HG02798 (cell line): ENCODE measurements around the gene SLC25A31.
A peak's percentile ranks its signal among the peaks of the same experiment; 100 is the strongest.

Experiments
- ATAC-seq: cut with Tn5 transposase; IDR thresholded peaks from one replicate; pipeline ENCODE4 v1.9.1; 2021; ENCODE audit warnings: mild to moderate bottlenecking; ENCODE audit not compliant: unreplicated experiment, poor library complexity

Gene SLC25A31

DNA sequence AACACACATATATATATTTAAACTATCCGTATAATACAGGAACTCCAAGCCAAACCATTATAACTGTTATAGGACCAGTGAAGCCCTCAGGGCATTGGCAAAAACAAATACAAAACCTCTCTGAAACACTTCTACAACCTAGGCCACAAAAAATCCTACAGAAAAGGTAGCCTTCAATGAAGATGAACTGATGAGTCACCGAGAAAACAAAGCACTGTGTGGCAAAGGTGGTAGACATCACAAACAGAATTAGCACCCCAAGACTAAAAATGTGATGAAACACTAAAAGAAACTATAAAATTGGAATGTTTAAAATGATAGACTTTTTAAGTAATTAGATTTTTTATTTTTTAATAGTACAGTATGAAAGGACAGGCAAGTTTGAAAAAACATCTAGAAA lies 46.4 kb downstream of the SLC25A31 start:
- peak; percentile 26 for ATAC-seq

DNA sequence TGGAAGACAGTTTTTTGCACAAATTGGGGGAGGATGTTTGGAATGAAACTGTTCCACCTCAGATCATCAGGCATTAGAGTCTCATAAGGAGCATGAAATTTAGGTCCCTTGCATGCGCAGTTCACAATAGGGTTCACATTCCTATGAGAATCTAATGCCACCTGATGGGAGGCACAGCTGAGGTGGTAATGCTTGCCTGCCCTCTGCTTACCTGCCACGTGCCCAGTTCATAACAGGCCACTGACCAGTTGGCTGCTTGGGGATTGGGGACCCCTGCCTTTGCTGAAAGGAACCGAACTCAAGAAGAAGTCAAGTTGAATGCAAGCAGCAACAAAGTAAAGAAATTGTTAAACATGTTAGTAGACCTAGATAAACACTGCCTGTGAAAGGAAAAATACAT lies 47.3 kb downstream of the SLC25A31 start:
- no peak for ATAC-seq

DNA sequence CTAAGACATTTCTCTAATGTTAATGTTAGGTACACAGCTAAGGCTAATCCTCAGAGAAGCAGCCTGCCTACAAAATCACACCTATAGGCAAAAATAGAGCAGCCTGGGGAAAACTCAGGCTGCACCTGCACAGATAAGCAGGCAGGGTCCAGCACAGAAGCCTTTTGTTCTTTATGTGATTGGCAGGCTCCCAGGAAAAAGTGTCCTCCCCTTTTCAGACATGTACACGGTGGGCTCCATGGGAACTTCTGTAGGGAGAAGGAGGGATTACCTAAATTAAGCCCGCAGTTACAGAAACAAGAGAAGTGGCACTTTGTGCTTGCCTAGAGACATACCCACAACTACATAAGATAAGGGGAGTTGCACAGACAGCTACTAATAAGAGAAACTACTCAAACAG lies 47.9 kb downstream of the SLC25A31 start:
- no peak for ATAC-seq

DNA sequence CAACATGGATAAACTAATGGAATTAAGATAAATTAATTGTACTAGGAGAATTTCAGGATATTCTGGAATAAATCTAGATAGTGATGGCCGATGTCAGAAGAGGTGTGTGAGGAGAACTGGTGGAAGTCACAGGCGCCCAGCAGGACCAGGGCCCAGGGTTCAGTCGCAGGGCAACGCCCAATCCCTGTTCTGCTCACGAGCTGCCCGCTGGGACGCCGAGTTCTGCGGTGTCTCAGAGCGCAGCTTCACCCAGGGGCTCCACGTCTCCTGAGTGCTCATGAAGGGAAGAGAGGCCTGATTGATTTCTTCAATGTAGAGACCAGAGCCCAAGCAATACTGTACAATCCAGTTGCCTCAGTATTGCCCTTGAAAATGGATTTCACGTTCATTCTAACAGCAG lies 50.4 kb downstream of the SLC25A31 start:
- ATAC-seq, result no peak

DNA sequence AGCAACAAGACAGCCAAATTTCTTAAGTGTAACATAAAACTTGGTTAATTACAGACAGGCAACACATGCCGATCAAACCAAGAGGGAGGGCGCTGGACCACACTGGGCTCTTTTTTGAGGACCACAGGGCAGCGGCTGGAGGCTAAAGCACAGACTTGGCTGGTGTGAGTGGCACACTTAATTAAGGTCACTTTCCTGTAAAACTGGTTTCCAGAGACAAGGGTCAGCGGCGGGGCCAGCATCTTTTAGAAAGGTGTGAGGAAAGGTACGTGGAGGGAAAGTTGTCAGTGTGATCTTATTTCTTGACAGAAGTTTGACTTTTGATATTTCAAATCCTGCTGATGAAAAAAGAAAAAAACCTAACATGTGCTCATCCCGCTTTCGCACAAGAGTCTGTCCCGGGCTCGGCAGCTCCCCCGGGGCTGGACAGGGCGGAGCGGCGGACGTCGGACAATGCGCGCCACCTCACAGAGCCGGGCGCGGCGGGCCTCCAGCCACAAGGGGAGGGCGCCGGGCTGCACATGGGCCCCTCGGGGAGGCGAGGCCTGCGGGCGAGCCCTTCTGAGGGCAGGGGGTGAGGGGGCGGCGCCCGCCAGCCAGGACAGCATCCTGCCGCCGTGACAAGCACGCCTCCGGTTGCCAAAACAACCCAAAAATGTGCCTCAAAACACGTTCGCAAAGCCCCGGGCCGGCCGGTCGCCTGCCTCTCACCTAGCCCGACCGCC lies 51.3 kb downstream of the SLC25A31 start:
- peak; percentile 32 for ATAC-seq

DNA sequence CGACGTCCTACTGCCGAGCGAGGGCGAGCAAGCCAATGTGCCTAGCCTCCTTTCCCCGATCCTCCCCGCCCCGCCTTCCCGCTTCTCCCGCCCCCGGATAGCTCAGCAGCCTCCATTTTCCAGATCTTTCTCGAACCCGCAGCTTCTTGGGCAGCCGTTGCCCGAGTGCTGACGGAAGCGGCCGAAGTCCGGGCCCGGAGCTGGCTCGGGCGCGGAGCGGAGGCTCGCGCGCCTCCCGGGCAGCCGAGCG lies 51.8 kb downstream of the SLC25A31 start:
- peak; percentile 86 for ATAC-seq

DNA sequence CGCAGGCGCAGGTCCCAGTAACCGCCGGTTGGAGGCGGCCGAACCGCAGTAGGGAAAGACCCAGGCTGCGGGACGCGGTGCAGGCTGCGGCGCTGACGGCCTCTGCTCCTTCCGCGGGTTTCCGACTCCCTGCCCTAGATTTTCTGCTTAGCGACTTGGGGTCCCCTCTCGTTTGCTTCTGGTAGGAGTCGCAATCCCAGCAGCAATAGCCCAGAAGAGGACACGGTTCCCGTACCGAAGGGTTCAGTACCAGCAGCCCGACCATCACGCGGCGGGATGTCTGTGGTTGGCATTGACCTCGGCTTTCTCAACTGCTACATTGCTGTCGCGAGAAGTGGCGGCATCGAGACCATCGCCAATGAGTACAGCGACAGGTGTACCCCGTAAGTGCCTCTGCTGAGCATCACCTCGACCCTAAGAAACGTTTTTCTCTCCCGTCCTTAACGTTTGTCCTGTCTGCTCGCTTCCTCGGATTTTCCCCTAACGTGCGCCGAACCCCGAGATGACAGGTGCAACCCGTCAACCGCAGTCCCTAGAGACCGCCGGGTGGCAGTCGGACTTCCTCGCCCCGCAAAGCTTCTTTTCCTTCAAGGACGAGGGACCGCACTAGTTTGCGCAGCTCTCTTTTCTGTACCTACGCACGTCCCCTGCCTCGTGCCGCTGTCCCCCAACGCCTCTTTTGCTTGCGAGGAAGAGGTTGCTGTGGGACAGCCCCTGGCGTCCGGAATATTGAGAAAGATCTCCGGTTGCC lies 52.2 kb downstream of the SLC25A31 start, which contains the start of gene HSPA4L:
Gene HSPA4L (plus strand): TSS at position 48 of the 751 bp plus-strand sequence. CDS start 229 bp downstream, at position 277.
- ATAC-seq, result peak; percentile 37

DNA sequence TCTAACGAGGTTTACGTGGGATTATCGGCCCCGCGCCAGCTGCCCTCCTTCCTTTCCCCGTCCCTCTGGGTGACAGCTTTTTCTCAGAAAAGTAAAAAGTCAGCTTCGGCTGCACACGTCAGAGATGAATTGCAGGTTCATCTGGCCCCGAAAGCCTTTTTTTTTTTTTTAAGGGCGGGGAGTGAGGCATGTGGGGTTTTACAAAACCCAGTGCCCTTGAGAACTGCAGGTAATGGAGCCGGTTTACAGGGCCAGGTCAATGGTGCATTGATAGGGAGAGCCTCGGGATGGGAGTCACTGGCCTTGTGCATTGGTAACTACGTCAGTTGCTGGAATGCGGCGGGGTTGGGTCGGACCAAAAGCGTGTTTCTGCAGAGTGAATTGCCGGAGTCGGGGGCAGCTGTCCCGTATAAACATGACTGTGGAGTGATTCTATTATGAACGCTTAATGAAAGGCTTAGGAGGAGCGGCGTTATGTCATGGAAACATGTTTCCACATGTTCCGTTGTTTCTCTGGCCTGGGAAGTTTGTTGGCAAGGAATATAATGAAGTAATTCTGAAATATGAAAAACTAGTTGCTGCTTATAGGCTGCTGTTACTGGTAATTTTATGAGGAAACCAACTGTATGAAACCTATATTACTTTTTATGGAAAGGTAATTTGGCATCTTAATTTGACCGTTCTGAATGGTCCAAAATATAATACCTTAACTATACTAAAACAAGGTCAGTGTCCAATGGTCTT lies 53.0 kb downstream of the SLC25A31 start:
- peak; percentile 17 for ATAC-seq

DNA sequence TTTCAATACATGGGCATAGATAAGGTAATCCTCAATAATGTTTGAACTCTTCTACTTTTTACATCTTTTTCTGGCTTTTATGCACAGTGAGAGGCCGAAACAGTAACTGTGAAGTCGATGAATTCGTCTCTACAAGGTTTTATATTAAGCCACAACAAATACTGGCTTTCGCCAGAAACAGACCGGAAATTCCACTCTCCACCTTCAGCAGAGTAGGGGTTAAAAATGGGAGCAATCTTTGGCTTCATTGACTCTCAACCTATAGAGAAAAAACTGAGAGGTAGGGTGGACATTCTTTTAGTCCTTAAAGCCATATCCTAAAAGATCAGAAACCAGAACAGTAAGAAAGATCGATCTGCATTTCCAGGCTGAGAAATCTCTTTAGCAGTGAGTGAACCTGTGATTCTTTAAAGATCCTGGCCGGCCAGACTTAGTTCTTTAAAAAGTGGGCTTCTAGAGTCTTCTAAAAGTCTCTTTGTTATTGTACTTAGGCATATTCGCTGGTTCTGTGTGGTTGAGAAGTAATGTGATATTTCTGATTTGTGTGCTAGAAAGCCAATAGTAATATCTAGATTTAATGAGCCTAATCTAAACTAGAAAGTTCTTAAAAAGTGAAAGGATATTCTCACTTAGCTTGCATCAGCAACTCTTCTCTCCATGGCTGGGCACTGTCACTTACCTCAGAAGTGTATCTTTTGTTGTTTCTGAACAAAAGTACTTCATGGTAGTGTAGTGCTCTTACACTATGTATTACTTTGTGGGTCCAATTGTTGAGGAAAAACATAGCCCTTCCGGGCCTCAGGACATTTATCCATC lies 54.0 kb downstream of the SLC25A31 start:
- ATAC-seq, result no peak

DNA sequence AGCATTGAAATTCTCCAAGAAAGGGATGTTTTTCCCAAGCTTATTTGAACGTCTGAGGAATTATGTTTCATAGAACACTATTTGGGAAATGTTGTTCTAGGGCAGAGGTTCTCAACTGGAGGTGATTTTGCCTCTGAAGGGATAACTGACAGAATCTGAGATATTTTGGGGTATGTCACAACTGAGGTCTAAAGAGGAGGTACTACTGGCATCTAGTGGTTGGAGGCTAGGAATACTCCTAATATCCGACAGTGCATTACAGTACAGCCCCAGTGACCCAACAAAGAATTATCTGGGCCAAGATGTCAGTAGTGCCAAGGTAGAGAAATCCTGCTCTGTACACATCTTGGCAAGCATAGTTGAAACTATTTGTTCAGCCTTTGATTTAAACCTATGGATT lies 58.3 kb downstream of the SLC25A31 start:
- peak; percentile 79 for ATAC-seq

DNA sequence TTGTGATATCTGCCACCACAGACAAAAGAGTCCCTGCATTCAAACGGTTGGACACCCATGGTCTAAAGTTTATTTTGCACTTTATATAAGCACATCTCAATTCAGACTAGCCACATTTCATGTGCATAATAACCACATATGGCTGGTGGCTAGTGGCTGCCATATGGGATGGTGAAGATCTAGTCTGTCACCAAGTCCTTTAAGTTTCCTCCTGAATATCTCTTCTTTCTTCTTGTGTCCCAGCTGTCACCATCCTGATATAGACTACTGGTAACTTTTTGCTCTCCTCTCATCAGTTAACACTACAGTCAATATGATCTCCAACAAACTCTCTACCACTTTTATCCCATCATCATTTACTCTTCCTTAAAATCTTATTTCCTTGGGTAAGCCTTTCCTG lies 61.2 kb downstream of the SLC25A31 start:
- ATAC-seq, result no peak

DNA sequence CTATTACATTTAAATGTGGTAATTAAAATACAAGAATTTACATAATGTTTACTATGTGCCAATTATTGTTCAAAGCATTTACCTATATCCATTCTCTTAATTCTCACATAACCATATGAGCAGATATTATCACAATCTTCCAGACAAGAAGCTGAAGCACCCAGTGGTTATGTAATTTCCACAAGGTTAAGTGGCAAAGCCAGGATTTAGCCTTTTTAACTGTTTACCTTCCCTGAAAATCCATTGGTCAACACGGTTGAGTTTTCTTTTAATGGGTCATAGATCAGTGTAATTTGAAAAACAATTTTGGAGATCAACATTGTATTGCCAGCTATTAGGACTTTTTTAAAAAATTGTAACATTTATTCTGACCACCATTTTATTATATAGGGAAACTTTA lies 63.3 kb downstream of the SLC25A31 start:
- ATAC-seq, result no peak

DNA sequence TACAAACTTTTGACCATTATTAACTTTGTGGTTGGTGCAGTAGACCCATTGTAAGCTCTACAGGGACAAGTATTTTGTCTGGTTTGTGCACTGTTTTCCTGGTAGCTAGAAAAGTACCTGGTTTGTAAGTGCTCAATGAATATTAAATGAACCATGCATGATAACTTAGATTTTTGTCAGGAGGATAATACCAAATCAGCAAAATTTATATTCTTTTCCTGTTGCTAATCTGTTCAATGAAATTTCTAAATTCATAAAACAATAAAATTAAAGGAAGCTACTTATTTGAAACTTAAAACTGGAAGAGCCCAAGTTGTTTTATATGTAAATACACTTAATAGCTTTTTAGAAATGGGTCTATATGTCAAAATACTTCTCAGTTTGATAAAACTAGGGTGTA lies 69.5 kb downstream of the SLC25A31 start:
- ATAC-seq, result no peak

DNA sequence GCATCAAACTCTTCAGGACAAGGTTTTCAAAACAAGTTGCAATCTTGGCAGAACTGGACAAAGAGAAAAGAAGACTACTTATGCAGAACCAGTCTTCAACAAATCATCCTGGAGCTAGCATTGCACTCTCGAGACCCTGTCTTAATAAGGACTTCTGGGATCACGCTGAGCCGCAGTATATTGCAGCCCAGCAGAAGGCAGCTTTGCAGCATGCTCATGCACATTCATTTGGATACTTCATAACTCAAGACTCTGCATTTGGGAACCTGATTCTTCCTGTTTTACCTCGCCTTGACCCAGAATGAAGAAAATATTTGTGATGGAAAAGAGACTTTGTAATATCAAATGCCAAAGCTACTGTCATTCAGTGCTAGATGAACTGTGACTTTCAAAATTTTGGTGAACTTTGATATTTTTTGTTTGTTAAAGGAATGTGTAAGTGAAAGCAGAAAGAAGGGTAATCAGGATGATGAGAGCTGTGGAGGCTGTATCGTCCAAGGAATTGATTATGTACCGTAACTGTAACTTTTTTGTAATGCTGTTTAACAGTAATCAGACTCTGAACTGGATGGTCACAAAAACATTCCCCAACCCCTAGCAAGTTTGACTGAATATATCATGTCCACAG lies 79.1 kb downstream of the SLC25A31 start:
- no peak for ATAC-seq

DNA sequence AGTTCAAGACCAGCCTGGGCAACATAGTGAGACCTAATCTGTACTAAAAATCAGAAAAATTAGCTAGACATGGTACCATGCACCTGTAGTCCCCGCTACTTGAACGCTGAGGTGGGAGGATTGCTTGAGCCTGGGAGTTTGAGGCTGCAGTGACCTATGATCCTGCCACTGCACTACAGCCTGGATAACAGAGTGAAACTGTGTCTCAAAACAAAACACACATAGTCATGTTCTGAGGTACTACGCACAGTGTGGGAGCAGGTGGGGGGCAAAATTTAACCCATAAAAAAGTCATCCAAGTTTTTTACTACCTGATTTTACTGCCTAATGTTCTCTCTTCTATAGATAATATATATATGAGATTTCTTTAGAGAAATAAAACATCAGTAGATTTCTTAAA lies 80.4 kb downstream of the SLC25A31 start:
- no peak for ATAC-seq

DNA sequence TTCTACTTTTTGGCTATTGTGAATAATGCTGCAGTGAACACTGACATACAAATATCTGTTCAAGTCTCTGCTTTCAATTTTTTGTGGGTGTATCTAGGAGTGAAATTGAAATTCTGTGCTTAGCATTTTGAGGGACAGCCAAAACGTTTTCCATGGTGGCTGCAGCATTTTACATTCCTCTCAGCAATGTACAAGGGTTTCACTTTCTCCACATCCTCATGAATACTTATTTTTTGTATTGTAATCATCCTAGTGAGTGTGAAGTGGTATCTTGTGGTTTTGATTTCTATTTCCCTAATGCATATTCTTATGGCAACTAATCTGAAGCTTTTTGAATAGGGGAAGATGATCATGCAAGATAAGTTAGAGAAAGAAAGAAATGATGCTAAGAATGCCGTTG lies 92.2 kb downstream of the SLC25A31 start:
- ATAC-seq, result no peak
